Left lung (tissue), 10 donors: ENCODE data around the gene OR4F6. TPM values are rescaled to one million over a fixed set of nuclear protein-coding genes. Genes with fewer than 3 reads are reported as not detected.

ENCODE experiments used
- ATAC-seq: fragments of 200-7000 bp; cut with Tn5 transposase; one replicate; pipeline ENCODE4 v1.9.1; 2020; ENCODE audit warnings: moderate library complexity
- DNase-seq, 4 donors: peaks; one replicate each; pipeline ENCODE4 v3.0.0-alpha.2; 2013 to 2020
- H3K27ac ChIP-seq, 2 donors: fragments of 200-600 bp; sonication (generic) in 1 of 2; one replicate each; pipeline versions ENCODE4 v1.5.0 to v1.8.0; 2020 to 2021
- H3K27me3 ChIP-seq, 2 donors: fragments of 200-600 bp; sonication (generic) in 1 of 2; one replicate each; pipeline versions ENCODE4 v1.5.0 to v1.8.0; 2020 to 2021
- H3K36me3 ChIP-seq, 2 donors: fragments of 200-600 bp; sonication (generic) in 1 of 2; one replicate each; pipeline versions ENCODE4 v1.5.0 to v1.8.0; 2020 to 2021
- H3K4me1 ChIP-seq, 2 donors: fragments of 200-600 bp; one replicate each; pipeline ENCODE4 v1.8.0; 2021
- H3K4me3 ChIP-seq, 2 donors: fragments of 200-600 bp; sonication (generic) in 1 of 2; one replicate each; pipeline versions ENCODE4 v1.5.0 to v1.8.0; 2020 to 2021; ENCODE audit warnings: mild to moderate bottlenecking in 1 of 2
- H3K9me3 ChIP-seq, 2 donors: fragments of 200-600 bp; sonication (generic) in 1 of 2; one replicate each; pipeline versions ENCODE4 v1.5.0 to v1.8.0; 2020 to 2021
- intact Hi-C, 2 donors: fragments of 100-400 bp; cut with DNase I; formaldehyde crosslinking; loops; one replicate each; pipeline versions ENCODE4 v1.11.2 to v1.14.2; 2022
- polyA plus RNA-seq, 6 donors: library from polyadenylated mRNA; unstranded; fragments of 120-200 nt; gene quantifications; one replicate each; pipeline ENCODE4 v1.2.1, GENCODE V29; 2013; ENCODE audit not compliant: insufficient read length in 6 of 6
- total RNA-seq, 2 donors: library from RNA; stranded (reverse); fragmentation: NEBNext Ultra II Directional; extraction: Animal tissue kit (Norgen Biotek cat#: 25700); gene quantifications; one replicate each; pipeline ENCODE4 v1.2.1, GENCODE V29; 2021
- TF ChIP-seq, protein P1 (sequence below), 2 donors: fragments of 200-600 bp; sonication (generic) in 1 of 2; IDR thresholded peaks; one replicate each; pipeline versions ENCODE4 v1.5.0 to v1.8.0; 2021; ENCODE audit warnings: antibody characterized with exemption in 2 of 2
- donor health status: DM: no; HTN: yes; CAD: no.
- donor health status: DM: no; HTN: no; CAD: no.

OR4F6 gene
- total and polyA plus RNA-seq, 8 donors, result not detected

DNA sequence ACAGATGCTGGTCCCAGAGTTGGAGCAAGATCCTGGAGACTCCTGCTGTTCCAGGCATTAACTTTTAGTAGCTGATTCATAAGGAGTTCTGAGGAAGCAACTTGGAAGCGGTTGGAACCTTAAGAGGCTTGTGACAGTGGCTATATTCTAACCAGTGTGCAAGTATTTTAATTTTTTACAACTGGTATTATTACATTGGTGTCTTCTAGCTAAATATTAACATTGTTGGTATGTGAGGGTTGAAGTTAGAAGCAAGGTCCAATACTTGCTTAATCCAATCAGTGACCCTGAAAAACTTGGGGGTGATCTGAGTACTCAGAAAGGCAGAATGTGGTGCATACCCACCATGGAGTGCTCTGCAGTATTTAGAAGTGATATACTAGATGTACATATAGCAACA, 7.1 kb downstream of the OR4F6 start:
- TF ChIP-seq, protein P1, sequence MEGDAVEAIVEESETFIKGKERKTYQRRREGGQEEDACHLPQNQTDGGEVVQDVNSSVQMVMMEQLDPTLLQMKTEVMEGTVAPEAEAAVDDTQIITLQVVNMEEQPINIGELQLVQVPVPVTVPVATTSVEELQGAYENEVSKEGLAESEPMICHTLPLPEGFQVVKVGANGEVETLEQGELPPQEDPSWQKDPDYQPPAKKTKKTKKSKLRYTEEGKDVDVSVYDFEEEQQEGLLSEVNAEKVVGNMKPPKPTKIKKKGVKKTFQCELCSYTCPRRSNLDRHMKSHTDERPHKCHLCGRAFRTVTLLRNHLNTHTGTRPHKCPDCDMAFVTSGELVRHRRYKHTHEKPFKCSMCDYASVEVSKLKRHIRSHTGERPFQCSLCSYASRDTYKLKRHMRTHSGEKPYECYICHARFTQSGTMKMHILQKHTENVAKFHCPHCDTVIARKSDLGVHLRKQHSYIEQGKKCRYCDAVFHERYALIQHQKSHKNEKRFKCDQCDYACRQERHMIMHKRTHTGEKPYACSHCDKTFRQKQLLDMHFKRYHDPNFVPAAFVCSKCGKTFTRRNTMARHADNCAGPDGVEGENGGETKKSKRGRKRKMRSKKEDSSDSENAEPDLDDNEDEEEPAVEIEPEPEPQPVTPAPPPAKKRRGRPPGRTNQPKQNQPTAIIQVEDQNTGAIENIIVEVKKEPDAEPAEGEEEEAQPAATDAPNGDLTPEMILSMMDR (IDR thresholded peaks at IDR 0.05), result no peak
- peaks cover 0 to 11% of the 10 kb centered on the region in 2 donors for H3K27me3 ChIP-seq
- H3K36me3 ChIP-seq, result no peaks in the 10 kb centered on the region
- no peak overlapping the region for H3K4me3 ChIP-seq
- H3K4me1 ChIP-seq, result no peaks in the 10 kb centered on the region
- intact Hi-C loops, result no loop called here
- ATAC-seq, result no peak
- H3K27ac ChIP-seq, result no peak overlapping the region
- no peak for DNase-seq
- no peaks in the 10 kb centered on the region for H3K9me3 ChIP-seq

DNA sequence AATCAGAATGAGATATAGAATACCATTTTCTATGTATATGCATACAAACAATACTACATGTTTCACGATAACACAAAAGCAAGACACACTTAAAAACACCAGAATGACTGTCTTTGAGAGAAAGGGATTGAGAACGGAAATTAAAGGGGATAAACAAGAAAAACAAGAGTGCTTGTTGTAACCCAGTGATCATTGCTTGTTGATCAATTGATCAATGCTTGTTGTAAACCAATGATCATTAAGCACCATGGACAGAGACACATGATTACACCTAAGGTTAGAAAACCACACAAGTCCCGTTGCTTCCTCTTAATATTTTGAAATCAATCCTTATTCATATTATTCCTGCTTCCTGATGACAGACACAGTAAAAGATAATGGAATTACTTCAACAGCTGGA, 7.6 kb downstream of the OR4F6 start:
- Histone ChIP-seq H3K4me3 (no peak overlapping the region), H3K36me3 (no peaks in the 10 kb centered on the region), H3K9me3 (no peaks in the 10 kb centered on the region), H3K27ac (no peak overlapping the region), H3K4me1 (no peaks in the 10 kb centered on the region), H3K27me3 (peaks cover 0 to 11% of the 10 kb centered on the region in 2 donors)
- intact Hi-C loops, result no loop called here
- TF ChIP-seq, protein P1 (IDR thresholded peaks at IDR 0.05), result no peak
- ATAC-seq, result no peak
- DNase-seq, result no peak

DNA sequence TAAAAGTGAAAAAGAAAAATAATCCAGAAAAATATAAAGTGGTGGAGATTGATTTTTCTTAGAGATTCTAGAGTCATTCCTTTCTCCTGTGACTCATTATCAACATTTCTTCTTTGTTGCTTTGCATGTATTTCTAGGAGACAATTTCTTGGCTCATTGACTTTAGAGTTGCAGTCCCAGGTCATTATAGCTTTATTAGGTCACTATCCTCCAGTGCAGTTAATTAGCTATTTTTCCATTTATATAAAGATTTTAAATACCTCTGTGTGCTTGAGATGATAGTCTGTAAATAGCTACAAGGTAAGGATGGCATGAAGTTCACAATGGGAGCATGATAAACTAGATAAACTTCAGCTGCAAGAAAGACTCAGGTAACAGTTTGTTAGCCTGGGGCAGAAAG, 8.6 kb downstream of the OR4F6 start, which contains the start of gene OR4F15:
Gene OR4F15 (plus strand): TSS at position 301 of the 400 bp plus-strand sequence. CDS start 5,985 bp downstream, outside the sequence.
- DNase-seq (no peak), ATAC-seq (no peak)
- peaks cover 0 to 11% of the 10 kb centered on the region in 2 donors for H3K27me3 ChIP-seq
- no peaks in the 10 kb centered on the region for H3K4me1 ChIP-seq
- H3K9me3 ChIP-seq, result no peaks in the 10 kb centered on the region
- intact Hi-C loops, result no loop called here
- TF ChIP-seq, protein P1 (IDR thresholded peaks at IDR 0.05), result no peak
- no peak within 1 kb of the TSS for H3K4me3 ChIP-seq
- H3K27ac ChIP-seq, result no peak within 1 kb of the TSS
- no peaks in the 10 kb centered on the region for H3K36me3 ChIP-seq

DNA sequence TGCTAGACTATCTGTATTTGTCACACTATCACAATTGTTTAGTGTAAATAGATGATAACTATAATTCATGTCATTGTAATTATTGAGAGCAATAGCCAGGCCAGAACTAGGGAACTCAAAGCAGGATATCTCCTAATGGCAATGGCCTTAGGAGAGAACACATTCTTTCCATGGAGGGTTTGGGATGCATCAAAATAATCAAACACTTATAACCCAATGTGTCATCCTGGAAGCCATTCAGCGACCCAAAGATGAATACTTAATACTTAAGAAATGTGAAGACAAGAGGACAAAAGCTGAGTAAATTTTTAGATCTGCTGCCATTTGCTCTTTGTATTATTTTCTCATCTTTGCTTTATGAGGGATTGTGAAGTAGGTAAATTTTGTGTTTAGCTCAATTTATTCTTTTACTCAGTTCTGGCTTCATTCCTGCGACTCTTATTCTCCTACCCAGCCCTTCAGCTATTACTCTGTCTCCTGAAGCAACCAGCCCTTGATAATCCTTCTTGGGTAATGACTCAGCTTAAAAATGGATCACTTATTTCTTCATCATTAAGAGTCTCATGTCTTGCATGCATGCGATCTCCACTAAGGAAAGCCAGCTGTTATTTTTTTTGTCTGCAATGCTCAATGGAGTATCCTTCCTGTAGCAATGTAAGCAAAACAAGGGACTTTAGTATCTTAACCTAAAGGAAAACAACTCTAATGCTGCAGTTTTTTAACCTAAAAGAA, 10.7 kb downstream of the OR4F6 start:
- Histone ChIP-seq H3K36me3 (no peaks in the 10 kb centered on the region), H3K9me3 (no peaks in the 10 kb centered on the region), H3K4me1 (no peaks in the 10 kb centered on the region), H3K4me3 (no peak overlapping the region), H3K27me3 (peaks cover 0 to 11% of the 10 kb centered on the region in 2 donors), H3K27ac (no peak overlapping the region)
- ATAC-seq (no peak), DNase-seq (no peak)
- TF ChIP-seq, protein P1 (IDR thresholded peaks at IDR 0.05), result no peak
- intact Hi-C loops, result no loop called here

DNA sequence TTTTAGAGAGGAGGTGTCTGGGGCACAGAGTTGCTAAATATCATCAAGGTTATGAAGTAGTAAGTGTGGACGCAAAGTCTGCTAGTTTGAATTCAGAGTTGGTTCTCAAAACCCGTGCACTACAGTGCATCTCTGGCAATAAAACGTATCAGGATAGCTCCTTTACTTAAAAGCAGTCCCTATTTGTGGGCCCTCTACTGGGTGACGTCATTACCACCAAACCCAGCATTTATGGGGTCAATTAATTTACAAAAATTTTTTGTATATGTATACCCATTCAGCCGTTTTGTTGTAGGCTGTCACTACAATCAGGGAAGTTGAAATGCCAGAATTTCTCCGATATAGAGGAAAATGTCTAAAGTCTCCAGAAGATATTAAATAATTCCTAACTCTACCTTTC, 17.5 kb downstream of the OR4F6 start:
- H3K36me3 ChIP-seq, result no peaks in the 10 kb centered on the region
- TF ChIP-seq, protein P1 (IDR thresholded peaks at IDR 0.05), result no peak
- H3K27me3 ChIP-seq, result peaks cover 0 to 8% of the 10 kb centered on the region in 2 donors
- intact Hi-C loops, result no loop called here
- H3K9me3 ChIP-seq, result no peaks in the 10 kb centered on the region
- no peak overlapping the region for H3K4me3 ChIP-seq
- DNase-seq (no peak), ATAC-seq (no peak)
- H3K4me1 ChIP-seq, result no peaks in the 10 kb centered on the region
- no peak overlapping the region for H3K27ac ChIP-seq
